NCI-H82 (cell line): Measurements from ENCODE around the gene FN3K.
"Not testable (repeated sequence)": the region's sequence is repeated elsewhere in the genome, so short reads cannot be mapped to it uniquely, and the experiment has no call there.

Experiments
- DNase-seq: peaks from one replicate; lab custom pipeline; 2025; lab: John Stamatoyannopoulos, UW

FN3K gene

GRCh38 chr17:82737967-82738877, 2.8 kb downstream of the FN3K start:
- no peak for DNase-seq

GRCh38 chr17:82740906-82741759, 5.7 kb downstream of the FN3K start:
- peak; percentile 43 for DNase-seq

- no peak for DNase-seq
Observed at GRCh38 chr17:82743344-82744219, 8.2 kb downstream of the FN3K start.

GRCh38 chr17:82744736-82745135, 9.3 kb downstream of the FN3K start:
- DNase-seq = peak; percentile 38

GRCh38 chr17:82745524-82745923, 10.1 kb downstream of the FN3K start:
- DNase-seq = peak; percentile 83

GRCh38 chr17:82748756-82749155, 13.3 kb downstream of the FN3K start:
- no peak for DNase-seq

- peak; percentile 18 for DNase-seq
Observed at GRCh38 chr17:82750241-82750908, 15.0 kb downstream of the FN3K start.

GRCh38 chr17:82751171-82751570, 15.8 kb downstream of the FN3K start:
- DNase-seq = peak; percentile 95

- DNase-seq = peak; percentile 97
Observed at GRCh38 chr17:82751571-82752370, 16.4 kb downstream of the FN3K start, which contains the start of gene TBCD. Gene TBCD (plus strand): TSS chr17:82752065. CDS start chr17:82752194, 129 bp downstream.

GRCh38 chr17:82752371-82753200, 17.2 kb downstream of the FN3K start:
- DNase-seq = peak; percentile 41

GRCh38 chr17:82753201-82753464, 17.7 kb downstream of the FN3K start:
- peak; percentile 39 for DNase-seq

GRCh38 chr17:82754297-82755208, 19.1 kb downstream of the FN3K start:
- DNase-seq = peak; percentile 85

GRCh38 chr17:82756166-82756565, 20.8 kb downstream of the FN3K start:
- DNase-seq = peak; percentile 72

- DNase-seq = no peak
Observed at GRCh38 chr17:82765371-82765770, 30.0 kb downstream of the FN3K start.

- peak; percentile 72 for DNase-seq
Observed at GRCh38 chr17:82767041-82767754, 31.8 kb downstream of the FN3K start.

- no peak for DNase-seq
Observed at GRCh38 chr17:82769041-82769440, 33.6 kb downstream of the FN3K start.

GRCh38 chr17:82772026-82772425, 36.6 kb downstream of the FN3K start:
- DNase-seq = no peak

- DNase-seq = not testable (repeated sequence)
Observed at GRCh38 chr17:82774456-82774855, 39.0 kb downstream of the FN3K start.
